K562 (cell line): ENCODE results near the gene SH3RF1. TPM values are rescaled to one million over a fixed set of nuclear protein-coding genes. Genes with fewer than 3 reads are reported as not detected.

Experiments used
- ATAC-seq: fragments of 200-7000 bp; cut with Tn5 transposase; 3 replicates; pipeline ENCODE4 v1.9.1; 2020; ENCODE audit warnings: moderate library complexity
- BruUV-seq: library from RNA; stranded (reverse); fragments of 400-500 nt; replicated peaks from 2 replicates; lab custom pipeline; 2021; lab: Mats Ljungman, UMichigan
- CTCF ChIA-PET: fragments of 300-600 bp; formaldehyde crosslinking; extraction: SDS; loops from one replicate; lab custom pipeline; 2021; ENCODE audit warnings: low intra/inter-chr PET ratio; lab: Yijun Ruan, JAX
- POLR2A ChIA-PET: fragments of 300-600, 350-650 bp; sonication (Branson Sonifier 250); formaldehyde crosslinking; extraction: SDS; loops from one replicate; lab custom pipeline; 2021; ENCODE audit warnings: antibody characterized with exemption, inconsistent platforms; lab: Yijun Ruan, JAX
- DNase-seq, 4 experiments: peaks; one replicate each; pipeline versions ENCODE4 v3.0.0 to v3.0.0-alpha.2; 2011 to 2018; ENCODE audit warnings: low spot score in 3 of 4, mixed read lengths in 3 of 4; ENCODE audit errors: extremely low read depth in 1 of 4
- FAIRE-seq: peaks from 2 replicates; lab custom pipeline; 2011; peaks lifted over from hg19 to GRCh38; lab: Jason Lieb, UNC
- H2AFZ ChIP-seq: 2 replicates; pipeline ENCODE4 v1.6.0; 2011; ENCODE audit warnings: low read depth, low read length, control low read depth, inconsistent platforms
- H3K27ac ChIP-seq: fragments of 200-600 bp; 3 replicates; pipeline ENCODE4 v1.8.0; 2011; ENCODE audit warnings: low read depth, mild to moderate bottlenecking, control low read depth, inconsistent platforms, low read length, moderate library complexity, mixed read lengths; ENCODE audit errors: extremely low read depth
- H3K27me3 ChIP-seq, 2 experiments: fragments of 300-600 bp in 1 of 2; 2 replicates in 1 of 2; 3 replicates in 1 of 2; pipeline versions ENCODE4 v1.6.0 to v1.8.0; 2011; ENCODE audit warnings: inconsistent platforms in 2 of 2, low read length in 2 of 2, mild to moderate bottlenecking in 1 of 2, mixed read lengths in 1 of 2, moderate library complexity in 1 of 2; ENCODE audit not compliant: control insufficient read depth in 2 of 2, insufficient read depth in 2 of 2
- H3K36me3 ChIP-seq: fragments of 300-600 bp; 3 replicates; pipeline ENCODE4 v1.8.0; 2011; ENCODE audit warnings: mild to moderate bottlenecking, low read length, inconsistent platforms; ENCODE audit not compliant: control insufficient read depth, insufficient read depth
- H3K4me1 ChIP-seq, 2 experiments: fragments of 200-600 bp in 1 of 2; replicated peaks in 1 of 2; 2 replicates in 1 of 2; 3 replicates in 1 of 2; pipeline versions ENCODE4 v1.5.1 to v1.8.0; 2011; ENCODE audit warnings: inconsistent platforms in 2 of 2, low read length in 2 of 2, mild to moderate bottlenecking in 1 of 2, mixed read lengths in 1 of 2, moderate library complexity in 1 of 2; ENCODE audit not compliant: control insufficient read depth in 2 of 2, insufficient read depth in 2 of 2
- H3K4me2 ChIP-seq: 2 replicates; pipeline ENCODE4 v1.6.1; 2011; ENCODE audit warnings: low read length, control low read depth, inconsistent platforms, mixed read lengths; ENCODE audit not compliant: insufficient read depth
- H3K4me3 ChIP-seq: fragments of 200-600 bp; sonication (generic), shearing (Covaris generic); 2 replicates; pipeline ENCODE4 v1.5.1; 2016; ENCODE audit warnings: control low read depth, inconsistent platforms
- H3K79me2 ChIP-seq: fragments of 200-600 bp; 3 replicates; pipeline ENCODE4 v1.8.0; 2011; ENCODE audit warnings: low read length, inconsistent platforms; ENCODE audit not compliant: control insufficient read depth, insufficient read depth
- H3K9ac ChIP-seq, 2 experiments: 2 replicates each; pipeline versions ENCODE4 v1.6.0 to v1.6.1; 2011; ENCODE audit warnings: low read depth in 2 of 2, low read length in 2 of 2, control low read depth in 1 of 2, inconsistent platforms in 1 of 2, mild to moderate bottlenecking in 1 of 2, mixed read lengths in 1 of 2; ENCODE audit not compliant: insufficient read depth in 1 of 2
- H3K9me1 ChIP-seq: one replicate; pipeline ENCODE4 v1.6.0; 2011; ENCODE audit warnings: inconsistent platforms, mild to moderate bottlenecking, low read length, moderate library complexity; ENCODE audit not compliant: control insufficient read depth, insufficient read depth
- H3K9me3 ChIP-seq: replicated peaks from 2 replicates; pipeline ENCODE4 v1.5.1; 2011; ENCODE audit warnings: low read depth, low read length, inconsistent platforms; ENCODE audit not compliant: control insufficient read depth, insufficient read depth
- H4K20me1 ChIP-seq: replicated peaks from 2 replicates; pipeline ENCODE4 v1.6.1; 2011; ENCODE audit warnings: low read length, inconsistent platforms, mixed read lengths; ENCODE audit not compliant: control insufficient read depth, insufficient read depth
- CEBPG ChIP-seq, 3 experiments: fragments of 200-800 bp in 1 of 3; sonication (Bioruptor generic) in 1 of 3; sonication (generic) in 1 of 3; formaldehyde crosslinking in 1 of 3; IDR thresholded peaks in 2 of 3; conservative IDR thresholded peaks in 1 of 3; 2 replicates each; pipeline versions ENCODE4 v1.6.1 to v1.8.0; 2016 to 2022; ENCODE audit warnings: missing compliant biosample characterization in 2 of 3, missing genetic modification characterization in 2 of 3, mild to moderate bottlenecking in 1 of 3, missing genetic modification reagents in 1 of 3
- CXXC5 ChIP-seq: fragments of 250-450 bp; sonication (Bioruptor Pico); IDR thresholded peaks from 2 replicates; pipeline ENCODE4 v1.8.0; 2022; ENCODE audit warnings: inconsistent platforms, mild to moderate bottlenecking, moderate library complexity
- EWSR1 ChIP-seq: fragments of 450-650 bp; IDR thresholded peaks from 2 replicates; pipeline ENCODE4 v1.6.1; 2018; ENCODE audit warnings: borderline replicate concordance, mild to moderate bottlenecking, low read depth, moderate library complexity; ENCODE audit not compliant: partially characterized antibody
- GTF2E2 ChIP-seq: fragments of 200-800 bp; sonication (Bioruptor generic); IDR thresholded peaks from 2 replicates; pipeline ENCODE4 v1.6.1; 2016; ENCODE audit warnings: missing genetic modification characterization, missing compliant biosample characterization
- MLLT1 ChIP-seq, 2 experiments: fragments of 450-650 bp; IDR thresholded peaks; 2 replicates each; pipeline ENCODE4 v1.6.1; 2016
- PATZ1 ChIP-seq: fragments of 250-450 bp; sonication (Bioruptor Pico); IDR thresholded peaks from 2 replicates; pipeline ENCODE4 v1.5.0; 2020; ENCODE audit warnings: mild to moderate bottlenecking, borderline replicate concordance
- RBBP5 ChIP-seq: fragments of 200-600 bp; sonication (generic); IDR thresholded peaks from 2 replicates; pipeline ENCODE4 v1.6.1; 2012; ENCODE audit warnings: borderline replicate concordance, mild to moderate bottlenecking, low read length, control low read depth, inconsistent platforms; ENCODE audit not compliant: insufficient read depth, poor library complexity, severe bottlenecking
- RBM39 ChIP-seq: fragments of 200-400 bp; formaldehyde crosslinking; optimal IDR thresholded peaks from 2 replicates; pipeline ENCODE3; 2018; ENCODE audit warnings: low read depth, low read length
- STAT5B ChIP-seq: fragments of 250-450 bp; sonication (Bioruptor Pico); IDR thresholded peaks from 2 replicates; pipeline ENCODE4 v1.8.0; 2021; ENCODE audit warnings: mild to moderate bottlenecking, inconsistent platforms
- ZNF347 ChIP-seq: fragments of 450-650 bp; formaldehyde crosslinking; IDR thresholded peaks from 2 replicates; pipeline ENCODE4 v1.4.0; 2020; ENCODE audit warnings: low read depth, mild to moderate bottlenecking, moderate library complexity
- WGBS: fragments of 100-300 bp; shearing (Covaris generic); methylation state at CpG from one replicate; pipeline ENCODE4 v1.1.6; 2016; ENCODE audit warnings: low coverage, mixed read lengths; ENCODE audit not compliant: insufficient coverage; ENCODE audit errors: missing lambda C conversion rate; 5-methylcytosine and 5-hydroxymethylcytosine counted together
- in situ Hi-C: fragments of 300-500 bp; cut with MboI; formaldehyde crosslinking; loops from 4 replicates; pipeline ENCODE4 v1.15.0; 2018; ENCODE audit warnings: inconsistent platforms, mixed read lengths
- intact Hi-C: fragments of 100-400 bp; cut with micrococcal nuclease; formaldehyde crosslinking; loops from 2 replicates; pipeline ENCODE4 v1.14.2; 2022
- polyA plus RNA-seq, 8 experiments: library from polyadenylated mRNA; depleted of rRNA in 4 of 8; stranded (reverse) in 5 of 8; unstranded in 3 of 8; fragments of >200 nt; fragmentation: Nextera tagmentation in 2 of 8; fragmentation: Illumina TruSeq in 1 of 8; extraction: Ambion mirVana in 2 of 8; extraction: Trizol in 1 of 8; gene quantifications; 2 replicates each; pipeline versions ENCODE4 v1.2.1 to v1.2.3, GENCODE V29; 2011 to 2014; ENCODE audit warnings: inconsistent platforms in 1 of 8, missing spikeins in 1 of 8
- total RNA-seq, 7 experiments: library from RNA; depleted of rRNA in 6 of 7; stranded (reverse); fragments of >200 nt in 6 of 7; fragmentation: Illumina TruSeq in 2 of 7; extraction: Trizol in 2 of 7; gene quantifications; 2 replicates each; pipeline versions ENCODE4 v1.2.1 to v1.2.3, GENCODE V29; 2011 to 2021; ENCODE audit warnings: low replicate concordance in 1 of 7
- TF ChIP-seq, protein P1 (sequence below): sonication (generic); formaldehyde crosslinking; IDR thresholded peaks from 2 replicates; pipeline ENCODE4 v1.8.1; 2023; ENCODE audit warnings: mild to moderate bottlenecking, missing genetic modification reagents

Gene SH3RF1
- total and polyA plus RNA-seq, 9 of the 15 experiments (the other 6 are each of a cell fraction or from before 2014, with no cell fraction given), result 0.04 to 0.16 (median 0.11) TPM; not detected in 6

DNA sequence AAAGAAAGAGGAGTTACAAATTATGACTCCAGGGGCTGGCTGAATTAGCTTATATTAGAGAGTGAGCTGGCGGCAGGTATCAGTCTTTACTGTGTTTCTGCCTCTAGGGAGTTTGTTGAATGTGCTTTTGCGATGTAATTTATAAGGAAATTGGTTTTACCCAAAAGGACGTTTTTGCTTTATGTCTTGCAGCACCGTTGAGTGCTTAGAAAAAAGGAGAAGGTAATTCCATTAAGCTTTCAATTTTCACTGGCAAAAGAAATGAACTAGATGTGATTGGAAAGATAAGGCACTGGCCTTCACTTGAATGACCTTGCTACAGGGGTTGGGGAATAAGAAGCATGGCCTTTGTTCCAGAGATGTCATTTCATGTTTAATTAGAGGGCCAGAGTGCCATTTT, 185.8 kb downstream of the SH3RF1 start (continued):
- TF ChIP-seq PATZ1, result no peak
- TF ChIP-seq RBM39, result no peak
- no peak for TF ChIP-seq STAT5B (CRISPR knock-in tag)
- TF ChIP-seq ZNF347, result no peak
- no peak for TF ChIP-seq EWSR1
- no peak for TF ChIP-seq RBBP5
- TF ChIP-seq, all 486 proteins: peak for 0

DNA sequence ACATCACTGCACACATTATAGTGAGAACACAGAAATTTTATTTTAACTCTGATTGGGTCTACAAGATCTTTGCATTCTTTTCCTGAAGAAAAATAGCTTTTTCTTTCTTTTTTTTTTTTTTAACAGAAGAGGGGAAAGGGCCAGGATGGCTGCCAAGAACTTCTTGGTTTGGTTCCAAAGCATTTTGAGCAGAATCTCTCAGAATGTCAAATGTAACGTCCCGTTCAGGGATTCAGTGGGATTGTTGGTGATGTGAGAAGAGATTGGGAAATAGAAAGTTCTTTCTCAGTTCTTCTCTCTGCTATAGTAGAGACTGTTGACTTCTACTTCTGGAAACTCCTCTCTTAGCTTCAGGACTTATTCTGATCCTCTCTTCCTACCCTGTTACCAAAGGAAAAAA, 189.8 kb downstream of the SH3RF1 start:
- no peaks in the 10 kb centered on the region for H3K9me1 ChIP-seq
- CTCF ChIA-PET, result no interaction called here
- no peak overlapping the region for H3K9ac ChIP-seq
- H4K20me1 ChIP-seq, result no peaks in the 10 kb centered on the region
- H3K79me2 ChIP-seq, result no peaks in the 10 kb centered on the region
- no peaks in the 10 kb centered on the region for H3K36me3 ChIP-seq
- H3K27me3 ChIP-seq, result peaks cover 9 to 31% of the 10 kb centered on the region in 2 experiments
- no peak for ATAC-seq
- H3K4me1 ChIP-seq, result peaks cover 6% of the 10 kb centered on the region in 2 experiments; a peak in 3 of 5 replicates
- BruUV-seq, result no TSS peak
- no peak overlapping the region for H3K4me3 ChIP-seq
- in situ Hi-C loops, result no loop called here
- H3K9me3 ChIP-seq, result no peaks in the 10 kb centered on the region
- no peak overlapping the region for H3K4me2 ChIP-seq
- intact Hi-C loops, result no loop called here
- TF ChIP-seq GTF2E2 (tag) (no peak), MLLT1 (IDR thresholded peaks at IDR 0.05) (no peak), CXXC5 (CRISPR knock-in tag) (no peak), CEBPG (CRISPR knock-in tag; IDR thresholded peaks at IDR 0.05) (no peak), CEBPG (tag; conservative IDR thresholded peaks at IDR 0.05 in 1 of 2, IDR thresholded peaks at IDR 0.05 in 1 of 2) (0 out of 4 replicates have a peak, but pooled peaks of 1 of the 2 experiments have one; percentile 12)
- TF ChIP-seq, protein P1, sequence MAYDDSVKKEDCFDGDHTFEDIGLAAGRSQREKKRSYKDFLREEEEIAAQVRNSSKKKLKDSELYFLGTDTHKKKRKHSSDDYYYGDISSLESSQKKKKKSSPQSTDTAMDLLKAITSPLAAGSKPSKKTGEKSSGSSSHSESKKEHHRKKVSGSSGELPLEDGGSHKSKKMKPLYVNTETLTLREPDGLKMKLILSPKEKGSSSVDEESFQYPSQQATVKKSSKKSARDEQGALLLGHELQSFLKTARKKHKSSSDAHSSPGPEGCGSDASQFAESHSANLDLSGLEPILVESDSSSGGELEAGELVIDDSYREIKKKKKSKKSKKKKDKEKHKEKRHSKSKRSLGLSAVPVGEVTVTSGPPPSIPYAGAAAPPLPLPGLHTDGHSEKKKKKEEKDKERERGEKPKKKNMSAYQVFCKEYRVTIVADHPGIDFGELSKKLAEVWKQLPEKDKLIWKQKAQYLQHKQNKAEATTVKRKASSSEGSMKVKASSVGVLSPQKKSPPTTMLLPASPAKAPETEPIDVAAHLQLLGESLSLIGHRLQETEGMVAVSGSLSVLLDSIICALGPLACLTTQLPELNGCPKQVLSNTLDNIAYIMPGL (CRISPR knock-in tag), result no peak
- FAIRE-seq, result no peak
- H3K27ac ChIP-seq, result no peak overlapping the region
- no peak for DNase-seq
- H2AFZ ChIP-seq, result no peak overlapping the region
- POLR2A ChIA-PET, result interaction anchor here (0.6 kb wide), 1 partner anchor 58 kb away, joined by 3 read pairs; no protein-coding TSS in a partner anchor
- WGBS, result 0% methylated on average over 2 of the region's 2 CpGs
